GM18870 (cell line): ENCODE results near the gene RASAL2.

Experiments
- ATAC-seq: cut with Tn5 transposase; IDR thresholded peaks from one replicate; pipeline ENCODE4 v1.9.1; 2021; ENCODE audit warnings: moderate library complexity; ENCODE audit not compliant: unreplicated experiment

RASAL2 gene

GRCh38 chr1:178483251-178483957, 389.5 kb downstream of the RASAL2 start:
- no peak for ATAC-seq

DNA sequence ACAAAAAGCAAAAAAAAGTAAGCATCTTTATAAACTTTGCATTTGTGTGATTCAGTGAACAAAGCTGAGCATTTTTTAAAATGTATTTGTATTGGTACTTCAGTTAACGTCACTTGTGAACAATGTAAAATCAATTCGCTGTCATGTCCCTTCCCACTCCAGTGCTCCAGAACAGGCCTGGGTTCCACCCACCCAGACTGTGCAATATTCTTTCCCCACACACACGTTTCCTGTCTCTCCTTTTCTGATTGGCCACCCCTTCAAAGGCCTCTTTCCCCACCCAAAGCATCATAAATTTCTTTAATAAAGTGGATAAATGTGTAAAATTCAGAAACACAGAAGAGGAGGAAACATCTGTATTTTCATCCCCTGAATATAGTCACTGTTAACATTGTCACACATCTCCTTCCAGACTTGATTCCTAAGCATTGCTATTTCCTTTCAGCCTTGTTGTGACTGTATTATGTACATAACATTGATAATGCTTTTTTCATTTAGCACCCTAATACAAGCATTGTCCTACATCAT, 390.9 kb downstream of the RASAL2 start:
- no peak for ATAC-seq

GRCh38 chr1:178485541-178485981, 391.7 kb downstream of the RASAL2 start:
- ATAC-seq: no peak

GRCh38 chr1:178486100-178487069, 392.5 kb downstream of the RASAL2 start:
- ATAC-seq: no peak

DNA sequence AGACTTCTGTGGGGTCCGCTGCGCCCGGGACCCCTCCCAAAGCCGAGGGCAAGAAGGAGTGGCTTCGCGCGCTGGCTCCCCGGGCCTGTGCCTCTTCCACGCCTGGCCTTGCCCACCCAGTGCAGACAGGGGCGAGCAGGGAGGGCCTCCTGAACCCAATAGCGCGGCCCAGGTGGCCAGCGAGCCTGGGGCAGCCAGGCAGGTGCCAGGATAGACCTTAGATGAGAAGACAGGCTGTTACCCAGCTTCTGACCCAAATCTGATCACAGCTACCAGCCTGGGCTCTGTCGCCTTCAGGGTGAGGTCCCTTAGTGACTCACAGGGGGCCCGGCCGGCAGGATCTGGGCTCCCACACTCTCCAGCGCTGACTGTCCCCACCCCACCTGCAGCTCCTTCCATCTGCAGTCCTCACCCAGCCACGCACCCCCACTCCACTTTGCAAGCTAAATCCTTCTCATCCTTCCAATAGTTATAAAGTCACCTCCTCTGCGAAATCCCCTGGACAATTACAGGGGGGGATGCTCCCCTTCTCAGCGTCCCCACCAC, 393.2 kb downstream of the RASAL2 start:
- no peak for ATAC-seq

DNA sequence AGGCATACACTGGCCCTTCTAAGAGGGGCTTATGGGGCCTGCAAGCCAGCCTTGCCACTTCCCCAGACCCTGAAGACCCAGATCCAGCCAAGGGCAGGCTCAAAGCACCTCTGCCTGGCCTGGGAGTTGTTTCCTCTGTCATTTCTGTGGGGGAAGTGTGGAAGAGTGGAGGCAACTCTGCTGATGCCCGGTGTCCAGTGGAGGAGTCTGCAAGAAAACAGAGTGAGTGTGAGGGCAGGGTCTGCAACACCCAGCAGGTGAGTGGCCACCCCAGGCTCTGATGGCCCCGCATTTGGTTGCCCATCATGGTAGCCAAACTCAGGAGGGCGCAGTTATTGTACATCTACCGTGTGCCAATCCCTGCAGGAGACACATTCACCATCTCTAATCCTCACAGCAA, 394.5 kb downstream of the RASAL2 start:
- ATAC-seq: no peak

- ATAC-seq: no peak
These were observed 395.5 kb downstream of the RASAL2 start for GRCh38 chr1:178489399-178489798.

DNA sequence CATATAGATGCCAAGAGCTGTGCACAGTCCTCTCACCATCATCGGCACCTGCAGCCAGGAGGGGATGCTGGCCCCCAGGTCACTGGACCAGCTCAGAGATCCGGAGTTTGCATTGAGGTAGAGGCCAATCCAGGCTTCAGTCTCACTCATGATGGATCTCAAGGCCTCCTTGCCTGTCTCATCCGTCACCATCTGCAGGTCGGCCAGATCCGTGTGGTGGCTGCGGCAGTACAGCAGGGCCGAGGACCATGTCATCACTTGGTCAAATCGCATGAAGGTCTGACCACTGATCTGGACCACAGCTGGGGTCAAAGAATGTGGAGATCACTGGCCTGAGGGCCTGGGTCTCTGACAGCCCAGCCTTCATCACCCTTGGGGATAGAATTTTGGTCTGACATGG, 396.2 kb downstream of the RASAL2 start:
- no peak for ATAC-seq

GRCh38 chr1:178490967-178491366, 397.1 kb downstream of the RASAL2 start:
- no peak for ATAC-seq

- ATAC-seq: no peak
These were observed 397.8 kb downstream of the RASAL2 start for GRCh38 chr1:178491721-178492120.

- ATAC-seq: no peak
These were observed 398.4 kb downstream of the RASAL2 start for GRCh38 chr1:178492341-178492740.

GRCh38 chr1:178493301-178493741, 399.4 kb downstream of the RASAL2 start:
- ATAC-seq: no peak

DNA sequence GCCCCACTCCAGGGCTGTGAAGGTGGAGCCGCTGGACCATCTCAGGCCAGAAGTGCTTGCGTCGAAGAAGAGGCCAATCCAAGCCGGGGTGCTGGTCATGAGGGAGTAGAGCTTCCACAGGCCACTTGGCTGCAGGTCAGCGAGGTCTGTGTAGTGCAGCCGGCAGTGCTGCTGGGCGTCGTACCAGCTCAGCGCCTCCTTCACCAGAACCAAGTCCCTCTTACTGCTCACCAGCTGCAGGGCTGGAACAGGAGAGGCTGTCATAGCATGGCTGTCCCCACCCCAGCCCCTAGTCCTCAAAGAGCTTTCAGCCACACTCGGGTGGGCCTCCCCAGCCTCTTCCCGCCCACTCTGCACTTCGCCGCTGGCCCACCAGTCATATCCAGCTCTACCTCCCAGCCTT, 400.7 kb downstream of the RASAL2 start:
- ATAC-seq: no peak

DNA sequence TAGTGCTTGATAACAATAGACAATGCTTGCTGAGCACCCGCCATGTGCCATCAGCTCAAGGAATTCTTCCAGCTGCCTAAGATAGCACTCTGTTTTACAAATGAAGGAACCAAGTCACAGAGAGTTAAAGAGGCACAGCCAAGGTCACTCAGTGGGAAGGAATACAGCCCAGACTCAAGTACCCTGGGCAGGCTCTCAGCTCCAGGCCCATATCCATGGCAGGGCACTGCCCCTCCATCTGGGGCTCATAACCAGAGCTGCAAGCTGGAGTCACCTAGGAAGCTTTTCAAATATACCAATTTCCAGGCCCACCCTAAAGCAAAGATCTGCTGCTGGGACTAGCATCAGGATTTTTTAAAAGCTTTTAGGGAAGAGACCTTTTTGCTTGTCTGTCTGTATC, 401.3 kb downstream of the RASAL2 start:
- no peak for ATAC-seq

GRCh38 chr1:178495741-178496409, 402.0 kb downstream of the RASAL2 start:
- ATAC-seq: no peak

DNA sequence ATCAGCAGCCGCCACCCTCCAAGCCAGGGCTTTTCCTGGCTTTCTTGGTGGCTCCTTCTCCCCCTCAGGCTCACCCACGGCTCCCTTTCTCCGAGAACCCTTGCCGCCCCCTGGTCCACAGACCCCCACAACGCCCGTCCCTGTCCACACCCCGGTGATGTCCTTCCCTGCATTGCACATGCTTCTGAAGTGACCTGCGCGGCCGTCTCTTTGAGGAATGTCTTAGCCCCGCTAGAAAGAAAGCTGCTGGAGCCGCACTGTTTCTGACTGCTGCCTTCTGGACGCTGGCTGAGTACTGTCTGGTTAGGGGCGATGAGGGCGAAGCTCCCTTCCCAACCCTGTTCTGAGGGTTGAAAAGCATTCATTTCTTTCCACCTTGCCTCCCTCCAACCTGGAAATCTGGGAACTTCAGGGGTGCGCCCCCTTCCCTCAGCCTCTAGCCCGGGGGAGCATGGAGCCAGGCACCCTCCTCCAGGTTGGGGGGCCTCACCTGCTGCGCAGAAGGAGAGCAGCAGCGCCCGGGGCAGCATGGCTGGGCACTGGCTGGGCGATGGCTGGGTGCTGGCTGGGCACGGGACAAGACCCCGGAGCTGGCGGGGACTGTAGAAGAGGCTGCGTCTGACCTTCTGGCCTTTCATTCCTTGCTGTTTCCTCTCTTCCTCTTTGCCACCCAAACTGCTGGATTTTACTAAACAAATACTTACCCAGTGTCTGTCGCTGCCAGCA, 402.7 kb downstream of the RASAL2 start, which contains the start of gene CLEC20A:
TSS of gene CLEC20A (minus strand) at position 555 of the 726 bp plus-strand sequence. CDS start at position 530, 25 bp downstream.
- no peak for ATAC-seq

DNA sequence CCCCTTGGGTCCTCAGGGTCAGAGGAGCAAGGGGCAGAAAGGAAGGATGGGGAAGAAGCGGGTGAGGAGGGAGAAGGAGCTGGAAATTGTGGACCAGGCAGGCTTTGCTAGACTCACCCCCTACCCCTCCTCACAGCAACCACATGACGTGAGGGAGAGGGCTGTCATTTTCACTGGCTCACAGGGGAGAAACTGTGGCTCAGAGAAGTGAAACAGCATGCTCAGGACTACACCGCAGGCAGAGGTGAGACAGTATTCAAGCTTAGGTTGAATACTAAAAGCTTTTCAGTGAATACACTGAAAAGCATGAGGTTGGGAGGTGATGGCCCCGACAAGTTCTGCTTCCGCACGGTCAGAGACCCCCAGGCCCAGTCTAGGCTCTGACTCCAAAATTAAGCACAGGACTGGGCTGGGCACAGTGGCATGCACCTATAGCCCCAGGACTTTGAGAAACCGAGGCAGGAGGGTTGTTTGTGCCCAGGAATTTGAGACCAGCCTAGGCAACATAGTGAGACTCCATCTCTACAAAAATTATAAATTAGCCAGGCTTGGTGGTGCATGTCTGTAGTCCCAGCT, 404.1 kb downstream of the RASAL2 start:
- no peak for ATAC-seq

DNA sequence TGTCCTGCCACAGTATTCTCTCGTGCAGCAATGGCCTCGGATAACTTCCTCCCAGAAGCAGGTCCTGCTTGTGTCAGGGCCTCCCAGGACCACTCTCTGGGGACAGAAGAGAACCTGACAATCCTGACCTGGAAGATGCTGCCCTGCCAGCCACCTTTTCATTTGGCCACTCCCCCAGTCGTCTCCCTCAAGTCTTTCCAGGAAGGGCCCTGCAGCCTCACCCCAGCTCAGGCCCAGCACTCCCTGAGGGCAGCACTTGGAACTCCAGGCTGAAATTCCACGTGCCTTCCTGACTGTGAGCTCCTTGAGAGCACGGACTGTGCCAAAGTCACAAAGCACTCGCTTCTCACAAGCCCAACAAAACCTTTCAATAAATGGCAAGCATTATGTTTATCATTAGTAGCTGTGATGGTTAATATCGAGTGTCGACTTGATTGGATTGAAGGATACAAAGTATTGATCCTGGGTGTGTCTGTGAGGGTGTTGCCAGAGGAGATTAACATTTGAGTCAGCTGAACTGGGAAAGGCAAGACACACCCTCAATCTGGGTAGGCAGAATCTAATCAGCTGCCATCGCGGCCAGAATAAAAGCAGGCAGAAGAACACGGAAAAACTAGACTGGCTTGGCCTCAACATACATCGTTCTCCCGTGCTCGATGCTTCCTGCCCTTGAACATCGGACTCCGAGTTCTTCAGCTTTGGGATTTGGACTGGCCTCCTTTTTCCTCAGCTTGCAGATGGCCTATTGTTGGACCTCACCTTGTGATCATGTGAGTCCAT, 405.2 kb downstream of the RASAL2 start:
- ATAC-seq: no peak
